ENCODE results near the gene FNBP1. TPM values are rescaled to one million over a fixed set of nuclear protein-coding genes. Genes with fewer than 3 reads are reported as not detected.

FNBP1 gene
- total RNA-seq, 1 experiment from 2014 or later: 36.5 TPM

DNA sequence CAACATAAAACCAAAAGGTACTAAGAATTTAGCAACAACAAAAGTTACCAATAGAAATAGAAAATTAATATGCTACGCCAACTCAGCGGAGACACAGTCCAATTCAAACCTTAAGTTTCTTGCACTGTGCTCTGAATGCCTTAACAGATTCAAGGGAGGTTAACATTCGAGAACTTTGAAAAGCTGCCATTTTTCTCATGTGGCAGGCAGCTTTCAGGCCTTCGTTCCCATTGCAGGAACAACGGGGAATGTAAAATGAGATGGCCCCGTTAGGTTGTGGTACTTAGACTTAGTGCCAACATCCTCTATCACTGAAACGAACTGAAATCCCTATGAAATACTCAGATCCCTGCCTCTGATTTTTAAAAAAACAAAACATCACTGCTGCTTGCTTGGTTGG is 22.4 kb downstream of the FNBP1 start:
- Histone ChIP-seq H4K20me1 (ENCODE audit: control insufficient read depth, insufficient read depth, insufficient read length) (no peaks in the 10 kb centered on the region), H3K4me1 (ENCODE audit: insufficient read depth, low read length) (no peaks in the 10 kb centered on the region; the same call in 1 of the 2 replicates), H3K9ac (ENCODE audit: extremely low read depth, insufficient read length, low read length) (no peak overlapping the region), H2AK5ac (ENCODE audit: insufficient read length, low read length) (no peak overlapping the region), H4K8ac (replicated peaks; ENCODE audit: insufficient read length, low read depth, low read length) (no peak overlapping the region), H3K23ac (ENCODE audit: insufficient read length, low read depth, low read length) (no peak overlapping the region), H4K91ac (ENCODE audit: insufficient read length, low read depth, low read length) (no peak overlapping the region), H3K23me2 (ENCODE audit: insufficient read length, low read depth, low read length, poor library complexity, severe bottlenecking) (no peaks in the 10 kb centered on the region), H3K9me3 (ENCODE audit: control insufficient read depth, low read depth, low read length) (no peaks in the 10 kb centered on the region), H3K27me3 (ENCODE audit: insufficient read depth, low read length) (no peaks in the 10 kb centered on the region), H2BK15ac (ENCODE audit: low read depth, low read length) (no peak overlapping the region), H3T11ph (ENCODE audit: low read length) (no peak overlapping the region), H2BK12ac (ENCODE audit: insufficient read length, low read depth, low read length) (no peak overlapping the region), H4K5ac (ENCODE audit: insufficient read length, low read depth, low read length) (no peak overlapping the region), H2AFZ (ENCODE audit: low read length) (no peak overlapping the region), H3K79me1 (ENCODE audit: insufficient read depth, low read depth, low read length, poor library complexity, severe bottlenecking) (no peaks in the 10 kb centered on the region), H3K4ac (ENCODE audit: low read depth, low read length) (no peak overlapping the region), H2BK120ac (ENCODE audit: low read depth, low read length, poor library complexity, severe bottlenecking) (no peak overlapping the region), H2BK20ac (ENCODE audit: low read depth, low read length, poor library complexity, severe bottlenecking) (no peak overlapping the region), H2BK5ac (ENCODE audit: insufficient read length, low read length) (no peak overlapping the region), H3K14ac (ENCODE audit: insufficient read depth, low read length) (no peak overlapping the region), H3K18ac (ENCODE audit: insufficient read length, low read depth, low read length) (no peak overlapping the region), H3K27ac (ENCODE audit: insufficient read length, low read depth, low read length) (no peak overlapping the region), H3K56ac (ENCODE audit: insufficient read length, low read depth, low read length) (no peak overlapping the region), H3K4me2 (ENCODE audit: insufficient read depth, insufficient read length, low read length) (no peak overlapping the region), H3K79me2 (ENCODE audit: insufficient read depth, low read length) (no peaks in the 10 kb centered on the region; the same call in 1 of the 2 replicates)
- no peaks in the 10 kb centered on the region for H3K27me3 Mint-ChIP-seq (ENCODE audit: low read depth)
- peaks cover 3 to 8% of the 10 kb centered on the region in 2 experiments; a peak in 2 of 4 replicates for H3K4me1 Mint-ChIP-seq
- TF ChIP-seq, protein P1, sequence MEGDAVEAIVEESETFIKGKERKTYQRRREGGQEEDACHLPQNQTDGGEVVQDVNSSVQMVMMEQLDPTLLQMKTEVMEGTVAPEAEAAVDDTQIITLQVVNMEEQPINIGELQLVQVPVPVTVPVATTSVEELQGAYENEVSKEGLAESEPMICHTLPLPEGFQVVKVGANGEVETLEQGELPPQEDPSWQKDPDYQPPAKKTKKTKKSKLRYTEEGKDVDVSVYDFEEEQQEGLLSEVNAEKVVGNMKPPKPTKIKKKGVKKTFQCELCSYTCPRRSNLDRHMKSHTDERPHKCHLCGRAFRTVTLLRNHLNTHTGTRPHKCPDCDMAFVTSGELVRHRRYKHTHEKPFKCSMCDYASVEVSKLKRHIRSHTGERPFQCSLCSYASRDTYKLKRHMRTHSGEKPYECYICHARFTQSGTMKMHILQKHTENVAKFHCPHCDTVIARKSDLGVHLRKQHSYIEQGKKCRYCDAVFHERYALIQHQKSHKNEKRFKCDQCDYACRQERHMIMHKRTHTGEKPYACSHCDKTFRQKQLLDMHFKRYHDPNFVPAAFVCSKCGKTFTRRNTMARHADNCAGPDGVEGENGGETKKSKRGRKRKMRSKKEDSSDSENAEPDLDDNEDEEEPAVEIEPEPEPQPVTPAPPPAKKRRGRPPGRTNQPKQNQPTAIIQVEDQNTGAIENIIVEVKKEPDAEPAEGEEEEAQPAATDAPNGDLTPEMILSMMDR (conservative IDR thresholded peaks at IDR 0.05): no peak
- DNase-seq: no peak
- H3K27ac Mint-ChIP-seq: no peak overlapping the region
- WGBS (ENCODE audit: extremely low coverage, insufficient read length, low lambda C conversion rate): no CpG with 5 or more reads among the region's 7 CpGs
- H3K9me3 Mint-ChIP-seq: peaks cover 8% of the 10 kb centered on the region in 2 experiments
- H3K4me3 Mint-ChIP-seq: no peak overlapping the region
- H3K36me3 Mint-ChIP-seq (ENCODE audit: insufficient read depth in 1 of 3, low read depth in 3 of 3): peaks cover 8 to 13% (median 9%) of the 10 kb centered on the region in 3 experiments
